IMR-90 (cell line): ENCODE data around the gene IL16. TPM values are rescaled to one million over a fixed set of nuclear protein-coding genes. Genes with fewer than 3 reads are reported as not detected.

ENCODE experiments used
- ATAC-seq: fragments of 200-7000 bp; cut with Tn5 transposase; 2 replicates; pipeline ENCODE4 v1.9.1; 2020; ENCODE audit warnings: low read depth, mild to moderate bottlenecking, moderate library complexity
- BruUV-seq: library from RNA; stranded (reverse); fragments of 400-500 nt; replicated peaks from 2 replicates; lab custom pipeline; 2021; lab: Mats Ljungman, UMichigan
- CTCF ChIA-PET: fragments of 300-600 bp; formaldehyde crosslinking; extraction: SDS; loops from one replicate; lab custom pipeline; 2021; ENCODE audit warnings: antibody characterized with exemption; lab: Yijun Ruan, JAX
- POLR2A ChIA-PET: fragments of 300-600 bp; sonication (Branson Sonifier 250); formaldehyde crosslinking; loops from one replicate; lab custom pipeline; 2022; ENCODE audit warnings: antibody characterized with exemption; ENCODE audit not compliant: unreplicated experiment; lab: Charles Lee
- DNase-seq: peaks from one replicate; pipeline ENCODE4 v3.0.0; 2013
- H2AFZ ChIP-seq: replicated peaks from 2 replicates; pipeline ENCODE3; 2013; ENCODE audit warnings: low read length, mild to moderate bottlenecking; ENCODE audit not compliant: poor library complexity
- H2AK5ac ChIP-seq: 2 replicates; pipeline ENCODE4 v1.6.1; 2013; ENCODE audit warnings: low read depth, low read length, inconsistent platforms
- H2AK9ac ChIP-seq: replicated peaks from 2 replicates; pipeline ENCODE3; 2013; ENCODE audit warnings: mild to moderate bottlenecking, low read depth, low read length, moderate library complexity; ENCODE audit not compliant: poor library complexity
- H2BK120ac ChIP-seq: 2 replicates; pipeline ENCODE4 v1.6.1; 2013; ENCODE audit warnings: low read depth, low read length, inconsistent platforms
- H2BK15ac ChIP-seq: 3 replicates; pipeline ENCODE4 v1.6.1; 2013; ENCODE audit warnings: low read depth, low read length, inconsistent platforms
- H2BK20ac ChIP-seq: 2 replicates; pipeline ENCODE4 v1.6.1; 2013; ENCODE audit warnings: low read depth, mild to moderate bottlenecking, inconsistent platforms, low read length, moderate library complexity
- H2BK5ac ChIP-seq: 2 replicates; pipeline ENCODE4 v1.6.1; 2013; ENCODE audit warnings: mild to moderate bottlenecking, low read depth, low read length, inconsistent platforms; ENCODE audit not compliant: poor library complexity, severe bottlenecking
- H3K14ac ChIP-seq: replicated peaks from 2 replicates; pipeline ENCODE4 v1.6.1; 2013; ENCODE audit warnings: low read depth, low read length, inconsistent platforms
- H3K18ac ChIP-seq: 2 replicates; pipeline ENCODE4 v1.6.1; 2013; ENCODE audit warnings: low read depth, low read length, control low read depth
- H3K23ac ChIP-seq: 2 replicates; pipeline ENCODE4 v1.6.1; 2013; ENCODE audit warnings: low read depth, low read length, inconsistent platforms
- H3K27ac ChIP-seq: 2 replicates; pipeline ENCODE4 v1.5.1; 2013; ENCODE audit warnings: mild to moderate bottlenecking, control low read depth, low read length; ENCODE audit not compliant: insufficient read depth
- H3K27me3 ChIP-seq: 2 replicates; pipeline ENCODE4 v1.6.1; 2013; ENCODE audit warnings: low read length; ENCODE audit not compliant: control insufficient read depth, insufficient read depth
- H3K36me3 ChIP-seq: 2 replicates; pipeline ENCODE4 v1.6.1; 2013; ENCODE audit warnings: low read length, mixed read lengths; ENCODE audit not compliant: control insufficient read depth, insufficient read depth
- H3K4ac ChIP-seq: 2 replicates; pipeline ENCODE4 v1.6.1; 2013; ENCODE audit warnings: low read depth, low read length, inconsistent platforms
- H3K4me1 ChIP-seq: 2 replicates; pipeline ENCODE4 v1.6.1; 2013; ENCODE audit warnings: low read length, mixed read lengths; ENCODE audit not compliant: control insufficient read depth, insufficient read depth
- H3K4me2 ChIP-seq: 2 replicates; pipeline ENCODE4 v1.6.1; 2013; ENCODE audit warnings: low read depth, mild to moderate bottlenecking, control low read depth, low read length, moderate library complexity
- H3K4me3 ChIP-seq: 2 replicates; pipeline ENCODE4 v1.5.1; 2013; ENCODE audit warnings: low read depth, mild to moderate bottlenecking, control low read depth, low read length, moderate library complexity; ENCODE audit not compliant: insufficient read depth
- H3K56ac ChIP-seq: 2 replicates; pipeline ENCODE4 v1.6.1; 2013; ENCODE audit warnings: low read length, inconsistent platforms; ENCODE audit not compliant: insufficient read depth; ENCODE audit errors: extremely low read depth
- H3K79me1 ChIP-seq, 2 experiments: 2 replicates each; pipeline ENCODE4 v1.6.1; 2013; ENCODE audit warnings: low read length in 2 of 2, inconsistent platforms in 1 of 2, low read depth in 1 of 2
- H3K9ac ChIP-seq: 2 replicates; pipeline ENCODE4 v1.6.1; 2013; ENCODE audit warnings: low read depth, low read length, control low read depth
- H3K9me1 ChIP-seq: 2 replicates; pipeline ENCODE4 v1.6.1; 2013; ENCODE audit warnings: low read length, inconsistent platforms; ENCODE audit not compliant: insufficient read depth
- H3K9me3 ChIP-seq: 2 replicates; pipeline ENCODE4 v1.6.1; 2013; ENCODE audit warnings: low read length; ENCODE audit not compliant: control insufficient read depth, insufficient read depth
- H4K20me1 ChIP-seq: 2 replicates; pipeline ENCODE4 v1.6.1; 2013; ENCODE audit warnings: low read length, inconsistent platforms; ENCODE audit not compliant: insufficient read depth
- H4K5ac ChIP-seq: 2 replicates; pipeline ENCODE4 v1.6.1; 2013; ENCODE audit warnings: mild to moderate bottlenecking, low read depth, low read length, control low read depth
- H4K8ac ChIP-seq, 2 experiments: 2 replicates each; pipeline ENCODE4 v1.6.1; 2013; ENCODE audit warnings: low read depth in 2 of 2, low read length in 2 of 2, control low read depth in 1 of 2, inconsistent platforms in 1 of 2
- H4K91ac ChIP-seq: 2 replicates; pipeline ENCODE4 v1.6.1; 2013; ENCODE audit warnings: low read depth, low read length, inconsistent platforms; ENCODE audit not compliant: insufficient read depth
- CEBPB ChIP-seq: IDR thresholded peaks from 2 replicates; pipeline ENCODE4 v1.6.1; 2012; ENCODE audit warnings: low read depth, low read length, improper control_type of control experiment
- CTCF ChIP-seq: conservative IDR thresholded peaks from 2 replicates; pipeline ENCODE4 v1.5.1; 2012; ENCODE audit warnings: mild to moderate bottlenecking, low read depth, low read length, improper control_type of control experiment
- MAFK ChIP-seq: IDR thresholded peaks from 2 replicates; pipeline ENCODE4 v1.6.1; 2012; ENCODE audit warnings: low read depth, low read length, improper control_type of control experiment
- NFE2L2 ChIP-seq: fragments of 150-350 bp; IDR thresholded peaks from 2 replicates; pipeline ENCODE4 v1.6.1; 2016; ENCODE audit warnings: low read depth, mild to moderate bottlenecking, low read length
- RCOR1 ChIP-seq: IDR thresholded peaks from 2 replicates; pipeline ENCODE4 v1.6.1; 2012; ENCODE audit warnings: mild to moderate bottlenecking, low read length, improper control_type of control experiment; ENCODE audit not compliant: insufficient replicate concordance
- WGBS, 2 experiments: methylation state at CpG; one replicate each; pipeline versions ENCODE4 v1.1.5 to v1.1.7; 2013; ENCODE audit warnings: missing lambda C conversion rate in 2 of 2; ENCODE audit not compliant: insufficient read length in 1 of 2; ENCODE audit errors: extremely low coverage in 2 of 2; 5-methylcytosine and 5-hydroxymethylcytosine counted together
- dilution Hi-C: fragments of 300-500 bp; cut with HindIII; formaldehyde crosslinking; loops from one replicate; pipeline ENCODE4 v1.14.3; 2018; ENCODE audit warnings: low sequenced_read_pairs; ENCODE audit not compliant: unreplicated experiment
- in situ Hi-C: fragments of 300-500 bp; cut with MboI; formaldehyde crosslinking; loops from 3 replicates; pipeline ENCODE4 v1.14.3; 2019; ENCODE audit warnings: low sequenced_read_pairs, inconsistent platforms, mixed read lengths
- intact Hi-C: fragments of 100-400 bp; cut with micrococcal nuclease; formaldehyde crosslinking; loops from 2 replicates; pipeline ENCODE4 v1.10.0; 2022
- polyA plus RNA-seq, 3 experiments: library from polyadenylated mRNA; depleted of rRNA; stranded (reverse); fragments of >200 nt; gene quantifications; 2 replicates each; pipeline ENCODE4 v1.2.3, GENCODE V29; 2012; ENCODE audit warnings: low replicate concordance in 1 of 3
- total RNA-seq: library from RNA; depleted of rRNA; stranded (reverse); fragments of >200 nt; gene quantifications from 2 replicates; pipeline ENCODE4 v1.2.3, GENCODE V29; 2012

The IL16 gene
- total and polyA plus RNA-seq, 2 of the 4 experiments (the other 2 are of a cell fraction): 0.18 to 0.27 TPM

- H3K4me1 ChIP-seq: peaks cover 27% of the 10 kb centered on the region
- 86% methylated on average over 1 of the region's 3 CpGs; no CpG with 5 or more reads in 1 of the 2 experiments for WGBS, 2 experiments
- H2AFZ ChIP-seq: peak overlapping the region; percentile 59
- H3K18ac ChIP-seq: peak overlapping the region; percentile 99
- no peaks in the 10 kb centered on the region for H4K20me1 ChIP-seq
- no TSS peak for BruUV-seq
- peak overlapping the region; percentile 26 for H2AK9ac ChIP-seq
- POLR2A ChIA-PET: interaction anchor here (0.8 to 1.4 kb wide), 3 partner anchors 19 to 27 kb away, joined by 5 read pairs; no protein-coding TSS in a partner anchor
- no peaks in the 10 kb centered on the region for H3K27me3 ChIP-seq
- H3K36me3 ChIP-seq: no peaks in the 10 kb centered on the region
- H2BK20ac ChIP-seq: peak overlapping the region; percentile 100
- peak overlapping the region; percentile 99 for H4K91ac ChIP-seq
- H3K9ac ChIP-seq: peak overlapping the region; percentile 75
- in situ Hi-C loops: no loop called here
- ATAC-seq (peak; percentile 71), DNase-seq (peak; percentile 95)
- H4K8ac ChIP-seq: peak overlapping the region; percentile 54 to 95
- no peaks in the 10 kb centered on the region for H3K79me1 ChIP-seq
- no peaks in the 10 kb centered on the region for H3K9me3 ChIP-seq
- H3K4me3 ChIP-seq: no peak overlapping the region
- peak overlapping the region; percentile 95; the same call in 2 of the 3 replicates for H2BK15ac ChIP-seq
- dilution Hi-C loops: no loop called here
- peak overlapping the region; percentile 97 for H4K5ac ChIP-seq
- TF ChIP-seq CEBPB: peak; percentile 27; the same call in 1 of the 2 replicates
- peak; percentile 95 for TF ChIP-seq NFE2L2
- peak; percentile 62; the same call in 1 of the 2 replicates for TF ChIP-seq MAFK
- peak; percentile 29; the same call in 1 of the 2 replicates for TF ChIP-seq CTCF
- TF ChIP-seq RCOR1: no peak
- peak overlapping the region; percentile 95 for H3K23ac ChIP-seq
- peak overlapping the region; percentile 99 for H3K4ac ChIP-seq
- peak overlapping the region; percentile 100 for H2BK120ac ChIP-seq
- H3K56ac ChIP-seq: peak overlapping the region; percentile 82; the same call in 1 of the 2 replicates
- H3K14ac ChIP-seq: peak overlapping the region; percentile 97
- CTCF ChIA-PET: interaction anchor here (0.6 to 3.0 kb wide), 10 partner anchors 9 to 102 kb away, joined by 3 to 12 read pairs (median 6); no protein-coding TSS in a partner anchor
- H3K27ac ChIP-seq: peak overlapping the region; percentile 98
- peak overlapping the region; percentile 54 for H3K4me2 ChIP-seq
- peak overlapping the region; percentile 94 for H2BK5ac ChIP-seq
- H2AK5ac ChIP-seq: peak overlapping the region; percentile 99
- intact Hi-C loops: loop anchor here (2.0 kb wide), 1 partner anchor 19 kb away; no protein-coding TSS in a partner anchor
- peaks cover 29% of the 10 kb centered on the region for H3K9me1 ChIP-seq
These were observed 32.5 kb upstream of the IL16 start for GRCh38 chr15:81163961-81164800.
